ENCODE data around the gene OR2B2.
"Not testable (repeated sequence)": the region's sequence is repeated elsewhere in the genome, so short reads cannot be mapped to it uniquely, and the experiment has no call there.

The OR2B2 gene

GRCh38 chr6:27911956-27912446 is at the start of gene OR2B2:
OR2B2 (minus strand) TSS chr6:27912396; CDS start chr6:27912319, 77 bp downstream.
- Histone ChIP-seq H3K27ac (ENCODE audit: low read depth, low read length) (no peak within 1 kb of the TSS), H3K4me1 (ENCODE audit: control insufficient read depth in 5 of 5, insufficient read depth in 5 of 5, low read length in 5 of 5) (no peaks in the 10 kb centered on the region), H3K27me3 (ENCODE audit: control insufficient read depth in 5 of 5, insufficient read depth in 4 of 5, low read length in 5 of 5) (peaks cover 0 to 2% (median 0%) of the 10 kb centered on the region in 5 donors)

GRCh38 chr6:27957516-27957915 is 45.3 kb upstream of the OR2B2 start:
- Histone ChIP-seq H3K4me1 (ENCODE audit: control insufficient read depth in 5 of 5, insufficient read depth in 5 of 5, low read length in 5 of 5) (no peaks in the 10 kb centered on the region), H3K27ac (ENCODE audit: low read depth, low read length) (no peak overlapping the region), H3K36me3 (ENCODE audit: control insufficient read depth in 5 of 5, insufficient read depth in 5 of 5, low read length in 5 of 5) (no peaks in the 10 kb centered on the region)

More at GRCh38 chr6:27911956-27912446, at the start of gene OR2B2:
- Histone ChIP-seq H3K9me3 (ENCODE audit: control insufficient read depth in 5 of 5, low read length in 5 of 5) (no peaks in the 10 kb centered on the region), H3K4me3 (ENCODE audit: low read depth in 1 of 5, low read length in 5 of 5) (no peak within 1 kb of the TSS), H3K36me3 (ENCODE audit: control insufficient read depth in 5 of 5, insufficient read depth in 5 of 5, low read length in 5 of 5) (no peaks in the 10 kb centered on the region), H3K9ac (ENCODE audit: low read length in 5 of 5) (no peak within 1 kb of the TSS)

GRCh38 chr6:27956941-27957340 is 44.7 kb upstream of the OR2B2 start, which contains the start of gene OR2B6:
OR2B6 (plus strand) TSS chr6:27957241; CDS start chr6:27957241, 0 bp downstream.
- Histone ChIP-seq H3K36me3 (ENCODE audit: control insufficient read depth in 5 of 5, insufficient read depth in 5 of 5, low read length in 5 of 5) (no peaks in the 10 kb centered on the region), H3K27me3 (ENCODE audit: control insufficient read depth in 5 of 5, insufficient read depth in 4 of 5, low read length in 5 of 5) (peaks cover 0 to 4% (median 0%) of the 10 kb centered on the region in 5 donors), H3K27ac (ENCODE audit: low read depth, low read length) (no peak within 1 kb of the TSS), H3K4me1 (ENCODE audit: control insufficient read depth in 5 of 5, insufficient read depth in 5 of 5, low read length in 5 of 5) (no peaks in the 10 kb centered on the region), H3K9ac (ENCODE audit: low read length in 5 of 5) (no peak within 1 kb of the TSS), H3K4me3 (ENCODE audit: low read depth in 1 of 5, low read length in 5 of 5) (no peak within 1 kb of the TSS), H3K9me3 (ENCODE audit: control insufficient read depth in 5 of 5, low read length in 5 of 5) (no peaks in the 10 kb centered on the region)

More at GRCh38 chr6:27957516-27957915, 45.3 kb upstream of the OR2B2 start:
- peaks cover 0 to 2% (median 0%) of the 10 kb centered on the region in 5 donors for H3K27me3 ChIP-seq (ENCODE audit: control insufficient read depth in 5 of 5, insufficient read depth in 4 of 5, low read length in 5 of 5)
- no peak overlapping the region for H3K4me3 ChIP-seq (ENCODE audit: low read depth in 1 of 5, low read length in 5 of 5)
- no peak overlapping the region for H3K9ac ChIP-seq (ENCODE audit: low read length in 5 of 5)
- H3K9me3 ChIP-seq (ENCODE audit: control insufficient read depth in 5 of 5, low read length in 5 of 5) = no peaks in the 10 kb centered on the region

- Histone ChIP-seq H3K4me3 (ENCODE audit: low read depth in 1 of 5, low read length in 5 of 5) (no peak overlapping the region), H3K9me3 (ENCODE audit: control insufficient read depth in 5 of 5, low read length in 5 of 5) (peaks cover 0 to 8% (median 2%) of the 10 kb centered on the region in 5 donors), H3K36me3 (ENCODE audit: control insufficient read depth in 5 of 5, insufficient read depth in 5 of 5, low read length in 5 of 5) (no peaks in the 10 kb centered on the region)
Observed at GRCh38 chr6:27951040-27951439, 38.8 kb upstream of the OR2B2 start.

GRCh38 chr6:27948237-27948636 is 36.0 kb upstream of the OR2B2 start:
- Histone ChIP-seq H3K27me3 (ENCODE audit: control insufficient read depth in 5 of 5, insufficient read depth in 4 of 5, low read length in 5 of 5) (peaks cover 0 to 4% (median 0%) of the 10 kb centered on the region in 5 donors), H3K27ac (ENCODE audit: low read depth, low read length) (no peak overlapping the region), H3K4me3 (ENCODE audit: low read depth in 1 of 5, low read length in 5 of 5) (no peak overlapping the region), H3K9me3 (ENCODE audit: control insufficient read depth in 5 of 5, low read length in 5 of 5) (peaks cover 0 to 8% (median 3%) of the 10 kb centered on the region in 5 donors), H3K4me1 (ENCODE audit: control insufficient read depth in 5 of 5, insufficient read depth in 5 of 5, low read length in 5 of 5) (no peaks in the 10 kb centered on the region), H3K36me3 (ENCODE audit: control insufficient read depth in 5 of 5, insufficient read depth in 5 of 5, low read length in 5 of 5) (no peaks in the 10 kb centered on the region), H3K9ac (ENCODE audit: low read length in 5 of 5) (no peak overlapping the region)

More at GRCh38 chr6:27951040-27951439, 38.8 kb upstream of the OR2B2 start:
- peaks cover 0 to 4% (median 0%) of the 10 kb centered on the region in 5 donors for H3K27me3 ChIP-seq (ENCODE audit: control insufficient read depth in 5 of 5, insufficient read depth in 4 of 5, low read length in 5 of 5)
- no peak overlapping the region for H3K9ac ChIP-seq (ENCODE audit: low read length in 5 of 5)
- H3K27ac ChIP-seq (ENCODE audit: low read depth, low read length) = no peak overlapping the region
- H3K4me1 ChIP-seq (ENCODE audit: control insufficient read depth in 5 of 5, insufficient read depth in 5 of 5, low read length in 5 of 5) = no peaks in the 10 kb centered on the region

- not testable (repeated sequence) for H3K27ac ChIP-seq (ENCODE audit: low read depth, low read length); H3K36me3 ChIP-seq (ENCODE audit: control insufficient read depth in 5 of 5, insufficient read depth in 5 of 5, low read length in 5 of 5); H3K4me3 ChIP-seq (ENCODE audit: low read depth in 1 of 5, low read length in 5 of 5); H3K4me1 ChIP-seq (ENCODE audit: control insufficient read depth in 5 of 5, insufficient read depth in 5 of 5, low read length in 5 of 5); H3K27me3 ChIP-seq (ENCODE audit: control insufficient read depth in 5 of 5, insufficient read depth in 4 of 5, low read length in 5 of 5); H3K9me3 ChIP-seq (ENCODE audit: control insufficient read depth in 5 of 5, low read length in 5 of 5); H3K9ac ChIP-seq (ENCODE audit: low read length in 5 of 5)
Observed at GRCh38 chr6:27943072-27943471, 30.9 kb upstream of the OR2B2 start.

- Histone ChIP-seq H3K36me3 (ENCODE audit: control insufficient read depth in 5 of 5, insufficient read depth in 5 of 5, low read length in 5 of 5) (no peaks in the 10 kb centered on the region), H3K4me3 (ENCODE audit: low read depth in 1 of 5, low read length in 5 of 5) (no peak overlapping the region), H3K9ac (ENCODE audit: low read length in 5 of 5) (no peak overlapping the region), H3K27me3 (ENCODE audit: control insufficient read depth in 5 of 5, insufficient read depth in 4 of 5, low read length in 5 of 5) (peaks cover 0 to 9% (median 5%) of the 10 kb centered on the region in 5 donors), H3K27ac (ENCODE audit: low read depth, low read length) (no peak overlapping the region), H3K4me1 (ENCODE audit: control insufficient read depth in 5 of 5, insufficient read depth in 5 of 5, low read length in 5 of 5) (no peaks in the 10 kb centered on the region), H3K9me3 (ENCODE audit: control insufficient read depth in 5 of 5, low read length in 5 of 5) (peaks cover 0 to under 1% (median 0%) of the 10 kb centered on the region in 5 donors)
Observed at GRCh38 chr6:27940766-27941165, 28.6 kb upstream of the OR2B2 start.

GRCh38 chr6:27931209-27931608 is 19.0 kb upstream of the OR2B2 start:
- Histone ChIP-seq H3K9me3 (ENCODE audit: control insufficient read depth in 5 of 5, low read length in 5 of 5) (no peaks in the 10 kb centered on the region), H3K27ac (ENCODE audit: low read depth, low read length) (no peak overlapping the region), H3K9ac (ENCODE audit: low read length in 5 of 5) (no peak overlapping the region), H3K4me1 (ENCODE audit: control insufficient read depth in 5 of 5, insufficient read depth in 5 of 5, low read length in 5 of 5) (no peaks in the 10 kb centered on the region), H3K36me3 (ENCODE audit: control insufficient read depth in 5 of 5, insufficient read depth in 5 of 5, low read length in 5 of 5) (no peaks in the 10 kb centered on the region), H3K27me3 (ENCODE audit: control insufficient read depth in 5 of 5, insufficient read depth in 4 of 5, low read length in 5 of 5) (no peaks in the 10 kb centered on the region), H3K4me3 (ENCODE audit: low read depth in 1 of 5, low read length in 5 of 5) (no peak overlapping the region)

GRCh38 chr6:27929930-27930329 is 17.7 kb upstream of the OR2B2 start:
- not testable (repeated sequence) for H3K9ac ChIP-seq (ENCODE audit: low read length in 5 of 5); H3K27ac ChIP-seq (ENCODE audit: low read depth, low read length); H3K4me1 ChIP-seq (ENCODE audit: control insufficient read depth in 5 of 5, insufficient read depth in 5 of 5, low read length in 5 of 5); H3K36me3 ChIP-seq (ENCODE audit: control insufficient read depth in 5 of 5, insufficient read depth in 5 of 5, low read length in 5 of 5); H3K4me3 ChIP-seq (ENCODE audit: low read depth in 1 of 5, low read length in 5 of 5); H3K27me3 ChIP-seq (ENCODE audit: control insufficient read depth in 5 of 5, insufficient read depth in 4 of 5, low read length in 5 of 5); H3K9me3 ChIP-seq (ENCODE audit: control insufficient read depth in 5 of 5, low read length in 5 of 5)

GRCh38 chr6:27928041-27928440 is 15.8 kb upstream of the OR2B2 start:
- H3K36me3 ChIP-seq (ENCODE audit: control insufficient read depth in 5 of 5, insufficient read depth in 5 of 5, low read length in 5 of 5); H3K27ac ChIP-seq (ENCODE audit: low read depth, low read length); H3K27me3 ChIP-seq (ENCODE audit: control insufficient read depth in 5 of 5, insufficient read depth in 4 of 5, low read length in 5 of 5); H3K9me3 ChIP-seq (ENCODE audit: control insufficient read depth in 5 of 5, low read length in 5 of 5); H3K9ac ChIP-seq (ENCODE audit: low read length in 5 of 5); H3K4me3 ChIP-seq (ENCODE audit: low read depth in 1 of 5, low read length in 5 of 5); H3K4me1 ChIP-seq (ENCODE audit: control insufficient read depth in 5 of 5, insufficient read depth in 5 of 5, low read length in 5 of 5): not testable (repeated sequence)

All from subcutaneous abdominal adipose tissue (tissue), 5 donors.